Esophagus squamous epithelium (tissue), 4 donors: ENCODE data around the gene PLOD2.

Source experiments
- POLR2A ChIP-seq, 4 donors: fragments of 450-650 bp; IDR thresholded peaks; one replicate each; pipeline ENCODE4 v1.6.1; 2017; ENCODE audit warnings: antibody characterized with exemption in 4 of 4, mild to moderate bottlenecking in 4 of 4, moderate library complexity in 3 of 4
- TF ChIP-seq, protein P1 (sequence below), 6 experiments: fragments of 450-650 bp in 4 of 6; fragments of 200-600 bp in 2 of 6; sonication (generic) in 2 of 6; IDR thresholded peaks; one replicate each; pipeline ENCODE4 v1.5.1; 2016 to 2019; ENCODE audit warnings: antibody characterized with exemption in 6 of 6, mild to moderate bottlenecking in 4 of 6, moderate library complexity in 4 of 6

DNA sequence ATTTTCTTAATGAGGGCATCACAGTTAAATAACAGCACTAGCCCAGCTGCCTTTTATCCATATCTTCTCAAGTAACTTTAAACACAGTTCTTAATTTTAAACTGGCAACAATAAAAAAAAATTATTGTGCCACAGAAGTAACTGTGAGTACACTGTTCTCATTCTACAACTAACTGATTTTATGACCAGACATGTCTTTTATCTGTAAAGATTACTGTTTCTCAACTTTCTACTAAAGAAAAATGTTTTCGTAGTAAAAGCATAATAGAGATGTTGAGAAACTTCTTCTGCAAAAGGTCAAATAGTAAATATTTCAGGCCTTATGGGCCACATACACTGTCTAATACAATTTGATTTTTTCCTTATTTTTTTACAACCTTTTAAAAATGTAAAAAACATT is 32.0 kb downstream of the PLOD2 start:
- TF ChIP-seq, protein P1, sequence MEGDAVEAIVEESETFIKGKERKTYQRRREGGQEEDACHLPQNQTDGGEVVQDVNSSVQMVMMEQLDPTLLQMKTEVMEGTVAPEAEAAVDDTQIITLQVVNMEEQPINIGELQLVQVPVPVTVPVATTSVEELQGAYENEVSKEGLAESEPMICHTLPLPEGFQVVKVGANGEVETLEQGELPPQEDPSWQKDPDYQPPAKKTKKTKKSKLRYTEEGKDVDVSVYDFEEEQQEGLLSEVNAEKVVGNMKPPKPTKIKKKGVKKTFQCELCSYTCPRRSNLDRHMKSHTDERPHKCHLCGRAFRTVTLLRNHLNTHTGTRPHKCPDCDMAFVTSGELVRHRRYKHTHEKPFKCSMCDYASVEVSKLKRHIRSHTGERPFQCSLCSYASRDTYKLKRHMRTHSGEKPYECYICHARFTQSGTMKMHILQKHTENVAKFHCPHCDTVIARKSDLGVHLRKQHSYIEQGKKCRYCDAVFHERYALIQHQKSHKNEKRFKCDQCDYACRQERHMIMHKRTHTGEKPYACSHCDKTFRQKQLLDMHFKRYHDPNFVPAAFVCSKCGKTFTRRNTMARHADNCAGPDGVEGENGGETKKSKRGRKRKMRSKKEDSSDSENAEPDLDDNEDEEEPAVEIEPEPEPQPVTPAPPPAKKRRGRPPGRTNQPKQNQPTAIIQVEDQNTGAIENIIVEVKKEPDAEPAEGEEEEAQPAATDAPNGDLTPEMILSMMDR (IDR thresholded peaks at IDR 0.05), result no peak
- no peak for TF ChIP-seq POLR2A (IDR thresholded peaks at IDR 0.05)
